WERI-Rb-1 (cell line): Measurements from ENCODE around the gene TSEN54.

Experiments
- DNase-seq: peaks from one replicate; pipeline ENCODE4 v3.0.0-alpha.2; 2020
- H3K27ac ChIP-seq: fragments of 250-450 bp; sonication (Bioruptor Pico); 2 replicates; pipeline ENCODE4 v1.5.1; 2020; ENCODE audit warnings: mild to moderate bottlenecking, moderate library complexity
- H3K27me3 ChIP-seq: fragments of 250-450 bp; sonication (Bioruptor Pico); 2 replicates; pipeline ENCODE4 v1.5.1; 2021; ENCODE audit warnings: mild to moderate bottlenecking, low read depth, moderate library complexity; ENCODE audit not compliant: insufficient read depth, severe bottlenecking
- H3K36me3 ChIP-seq: fragments of 250-450 bp; sonication (Bioruptor Pico); 2 replicates; pipeline ENCODE4 v1.5.1; 2020; ENCODE audit warnings: mild to moderate bottlenecking, moderate library complexity
- H3K4me3 ChIP-seq: 2 replicates; pipeline ENCODE4 v1.5.1; 2011; ENCODE audit warnings: low read depth, mild to moderate bottlenecking, control low read depth, low read length
- H3K9me3 ChIP-seq: fragments of 250-450 bp; sonication (Bioruptor Pico); 2 replicates; pipeline ENCODE4 v1.5.1; 2021; ENCODE audit warnings: mild to moderate bottlenecking, moderate library complexity; ENCODE audit not compliant: severe bottlenecking
- CTCF ChIP-seq: IDR thresholded peaks from 2 replicates; pipeline ENCODE4 v1.5.1; 2011; ENCODE audit warnings: low read depth, mild to moderate bottlenecking, control low read depth, inconsistent platforms, low read length

Gene TSEN54

DNA sequence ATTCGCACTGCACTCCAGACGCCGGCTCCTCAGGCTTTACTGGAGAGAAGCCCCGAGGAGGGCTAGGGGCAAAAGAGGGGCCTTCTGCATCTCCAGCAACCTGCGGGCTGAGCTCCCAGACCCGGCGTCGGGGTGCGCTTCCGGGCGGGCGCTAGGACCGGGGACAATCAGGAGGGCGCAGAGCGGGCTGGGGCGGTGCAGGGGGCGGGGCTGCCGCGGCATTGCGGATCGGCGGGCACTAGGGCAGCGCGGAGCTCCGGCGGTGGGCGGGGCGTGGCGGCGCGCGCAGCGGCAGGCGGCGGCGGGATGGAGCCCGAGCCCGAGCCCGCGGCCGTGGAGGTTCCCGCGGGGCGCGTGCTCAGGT, at the start of gene TSEN54:
TSEN54 (plus strand) TSS at position 274 of the 364 bp plus-strand sequence; CDS start at position 307, 33 bp downstream.
- peaks cover 61% of the 10 kb centered on the region for H3K36me3 ChIP-seq

GRCh38 chr17:75468291-75468754, 48.0 kb upstream of the TSEN54 start:
- no peaks in the 10 kb centered on the region for H3K27me3 ChIP-seq
- no peak for DNase-seq
- peaks cover 22% of the 10 kb centered on the region for H3K36me3 ChIP-seq
- H3K27ac ChIP-seq: no peak overlapping the region
- H3K4me3 ChIP-seq: no peak overlapping the region
- H3K9me3 ChIP-seq: peaks cover 3% of the 10 kb centered on the region
- no peak for TF ChIP-seq CTCF

More for the DNA sequence above, at the start of gene TSEN54:
- peak; percentile 99 for DNase-seq
- TF ChIP-seq CTCF: no peak
- H3K4me3 ChIP-seq: peak within 1 kb of the TSS; percentile 94
- no peaks in the 10 kb centered on the region for H3K27me3 ChIP-seq
- peak within 1 kb of the TSS; percentile 83 for H3K27ac ChIP-seq
- no peaks in the 10 kb centered on the region for H3K9me3 ChIP-seq

GRCh38 chr17:75468779-75469373, 47.5 kb upstream of the TSEN54 start:
- H3K27me3 ChIP-seq: no peaks in the 10 kb centered on the region
- peaks cover 28% of the 10 kb centered on the region for H3K36me3 ChIP-seq
- H3K27ac ChIP-seq: no peak overlapping the region
- DNase-seq: no peak
- TF ChIP-seq CTCF: no peak
- H3K9me3 ChIP-seq: peaks cover 3% of the 10 kb centered on the region
- H3K4me3 ChIP-seq: no peak overlapping the region

GRCh38 chr17:75471207-75471606, 45.1 kb upstream of the TSEN54 start:
- peaks cover 29% of the 10 kb centered on the region for H3K36me3 ChIP-seq
- H3K27me3 ChIP-seq: no peaks in the 10 kb centered on the region
- no peak overlapping the region for H3K27ac ChIP-seq
- DNase-seq: no peak
- no peak overlapping the region for H3K4me3 ChIP-seq
- peaks cover 3% of the 10 kb centered on the region for H3K9me3 ChIP-seq
- no peak for TF ChIP-seq CTCF

GRCh38 chr17:75472119-75472518, 44.2 kb upstream of the TSEN54 start:
- TF ChIP-seq CTCF: no peak
- Histone ChIP-seq H3K27ac (no peak overlapping the region), H3K9me3 (no peaks in the 10 kb centered on the region), H3K27me3 (no peaks in the 10 kb centered on the region), H3K4me3 (no peak overlapping the region), H3K36me3 (peaks cover 31% of the 10 kb centered on the region)
- DNase-seq: no peak

GRCh38 chr17:75473246-75473645, 43.1 kb upstream of the TSEN54 start:
- H3K4me3 ChIP-seq: no peak overlapping the region
- no peaks in the 10 kb centered on the region for H3K27me3 ChIP-seq
- H3K27ac ChIP-seq: no peak overlapping the region
- no peaks in the 10 kb centered on the region for H3K9me3 ChIP-seq
- DNase-seq: no peak
- no peak for TF ChIP-seq CTCF
- H3K36me3 ChIP-seq: peaks cover 35% of the 10 kb centered on the region
